Measurements from ENCODE around the gene CRMP1.

Gene CRMP1

DNA sequence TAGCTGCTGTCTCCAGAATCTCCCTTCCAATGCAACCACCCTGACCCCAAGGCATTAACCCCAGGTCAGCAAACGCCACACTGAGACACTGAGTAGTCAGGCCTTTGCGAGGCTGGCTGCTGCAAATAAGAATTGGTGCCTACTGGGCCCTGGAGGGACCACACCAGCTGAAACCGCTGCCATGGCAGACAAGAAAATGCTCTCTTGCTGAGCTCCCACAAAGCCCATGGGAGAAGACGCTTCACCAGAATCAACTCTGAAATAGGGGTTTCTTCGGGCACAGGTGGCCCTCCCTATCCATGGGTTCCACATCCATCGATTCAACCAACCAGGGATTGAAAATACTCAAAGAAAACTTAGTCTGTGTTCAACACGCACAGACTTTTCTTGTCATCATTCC, 26.7 kb upstream of the CRMP1 start:
- no peak for DNase-seq (ENCODE audit: low read depth, low spot score)

DNA sequence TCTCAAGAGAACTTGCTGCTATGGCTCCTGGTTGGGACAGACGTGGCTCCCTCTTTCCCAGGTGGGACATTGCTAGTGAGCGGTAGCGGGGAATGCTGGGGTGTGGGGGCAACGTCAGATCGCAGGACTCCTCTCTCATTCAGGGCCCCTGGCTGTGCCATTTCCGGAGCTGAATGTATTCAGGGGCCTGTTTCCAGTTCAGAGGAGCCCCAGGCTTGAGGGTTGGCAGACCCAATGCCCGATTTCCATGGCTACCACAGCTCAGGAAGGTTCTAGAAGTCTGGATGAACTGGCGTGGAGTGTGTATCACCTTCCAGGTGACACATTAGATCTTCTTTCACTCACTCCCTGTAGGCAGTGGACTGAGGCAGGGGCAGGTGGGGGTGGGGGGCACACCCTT, 26.2 kb upstream of the CRMP1 start:
- no peak for DNase-seq (ENCODE audit: low read depth, low spot score)

DNA sequence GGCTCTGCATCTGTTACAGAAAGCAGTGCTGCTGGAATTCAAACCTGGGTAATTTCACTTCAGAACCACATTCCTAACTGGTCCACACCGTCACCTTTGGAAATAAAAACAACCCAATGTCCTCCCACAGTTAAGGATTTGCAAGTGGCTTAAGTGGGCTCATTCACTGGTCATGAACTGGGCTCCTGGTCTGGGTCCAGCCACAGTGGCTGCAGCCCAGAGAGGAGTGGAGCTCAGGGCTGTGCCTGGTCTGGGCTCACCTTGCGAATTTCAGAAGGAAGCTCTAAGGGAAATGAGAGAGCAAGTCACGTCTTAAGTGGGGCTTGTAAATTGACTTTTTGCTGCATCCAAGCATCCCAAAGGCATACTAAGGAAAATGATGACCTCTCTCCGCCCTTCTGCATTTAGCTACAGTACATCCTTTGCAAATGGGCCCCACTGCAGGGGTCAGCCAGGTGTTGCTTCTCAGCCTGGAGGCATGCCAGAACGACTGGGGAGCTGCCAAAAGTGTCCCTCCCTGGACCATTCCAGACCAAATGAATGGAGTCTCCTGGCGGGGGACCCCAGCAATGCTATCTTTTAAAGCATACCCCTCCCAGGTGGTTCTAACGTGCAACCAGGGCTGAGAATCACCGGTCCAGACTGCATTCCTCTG, 25.6 kb upstream of the CRMP1 start:
- DNase-seq (ENCODE audit: low read depth, low spot score): no peak

DNA sequence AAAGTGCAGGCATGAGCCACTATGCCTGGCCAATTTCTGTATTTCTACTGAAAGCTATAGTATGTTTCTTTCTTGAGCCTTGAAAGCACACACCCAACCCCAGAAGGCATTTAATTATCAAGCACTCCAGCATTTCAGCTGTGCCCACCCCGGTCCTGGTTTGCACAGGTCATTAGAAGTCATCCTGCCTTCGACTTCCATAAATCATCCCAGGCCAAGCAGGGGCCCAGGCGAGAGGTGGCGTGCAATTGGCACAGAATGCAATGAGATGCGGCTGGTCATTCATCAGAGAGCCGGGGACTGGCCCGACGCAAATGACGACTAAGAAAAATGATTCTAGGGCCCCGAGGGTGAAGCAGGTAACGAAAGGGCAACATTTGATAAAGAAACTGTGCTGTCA, 24.8 kb upstream of the CRMP1 start:
- no peak for DNase-seq (ENCODE audit: low read depth, low spot score)

DNA sequence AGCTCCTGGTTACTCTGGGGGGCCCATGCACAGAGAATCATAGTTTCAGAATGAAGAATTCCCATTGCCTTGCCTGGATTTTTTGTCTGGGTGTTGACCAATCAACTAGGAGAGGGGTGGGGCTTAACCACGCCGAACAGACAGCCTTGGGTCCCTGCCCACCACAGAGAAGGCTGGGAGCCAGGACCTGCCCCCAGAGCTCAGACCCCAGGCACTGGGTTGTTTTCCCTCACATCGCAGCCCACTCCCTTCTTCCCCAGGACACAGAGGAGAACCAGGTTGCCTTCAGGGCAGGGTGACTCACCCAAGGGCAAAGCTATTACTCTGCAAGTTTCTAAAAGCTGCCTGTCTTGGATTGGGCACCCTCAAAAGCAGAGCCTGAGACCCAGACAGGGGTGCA, 23.3 kb upstream of the CRMP1 start:
- DNase-seq (ENCODE audit: low read depth, low spot score): no peak

DNA sequence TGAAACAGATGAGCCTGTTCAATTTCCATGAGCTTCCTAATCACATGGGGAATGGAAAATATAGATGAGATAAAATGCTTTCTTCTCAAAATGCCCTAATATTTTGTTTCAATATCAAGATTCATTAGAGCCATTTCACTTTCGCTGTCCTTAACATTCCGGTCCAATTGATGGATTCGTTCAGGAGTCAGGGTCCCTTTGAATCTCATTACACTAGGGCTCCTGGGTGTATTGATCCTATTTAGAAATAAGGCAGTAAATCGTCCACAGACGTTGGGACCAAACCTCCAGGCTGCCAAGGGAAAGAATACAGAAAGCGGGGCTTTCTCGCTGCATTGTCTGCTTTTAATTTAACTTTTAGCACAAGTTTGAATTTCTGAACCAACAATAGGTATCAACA, 20.6 kb upstream of the CRMP1 start:
- DNase-seq (ENCODE audit: low read depth, low spot score): no peak

DNA sequence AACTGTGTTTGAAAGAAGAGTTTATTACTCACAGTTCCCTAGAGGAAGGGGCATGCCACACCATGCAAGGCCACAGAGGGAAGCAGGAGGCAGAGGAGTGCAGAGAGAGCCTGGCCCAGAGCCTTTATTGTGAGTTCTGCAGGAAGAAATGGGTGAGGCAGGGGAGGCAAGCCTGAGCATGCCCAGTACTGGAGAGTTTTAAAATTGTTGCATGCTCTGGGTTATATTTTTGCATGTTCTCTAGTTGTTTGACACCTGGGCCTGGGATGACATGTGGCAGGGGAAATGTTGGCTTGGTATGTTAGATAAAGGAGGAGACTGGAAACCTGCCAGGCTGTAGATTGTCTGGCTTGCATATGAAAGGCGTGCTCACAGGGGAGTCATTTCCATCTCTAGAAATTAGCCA, 19.7 kb upstream of the CRMP1 start:
- no peak for DNase-seq (ENCODE audit: low read depth, low spot score)

DNA sequence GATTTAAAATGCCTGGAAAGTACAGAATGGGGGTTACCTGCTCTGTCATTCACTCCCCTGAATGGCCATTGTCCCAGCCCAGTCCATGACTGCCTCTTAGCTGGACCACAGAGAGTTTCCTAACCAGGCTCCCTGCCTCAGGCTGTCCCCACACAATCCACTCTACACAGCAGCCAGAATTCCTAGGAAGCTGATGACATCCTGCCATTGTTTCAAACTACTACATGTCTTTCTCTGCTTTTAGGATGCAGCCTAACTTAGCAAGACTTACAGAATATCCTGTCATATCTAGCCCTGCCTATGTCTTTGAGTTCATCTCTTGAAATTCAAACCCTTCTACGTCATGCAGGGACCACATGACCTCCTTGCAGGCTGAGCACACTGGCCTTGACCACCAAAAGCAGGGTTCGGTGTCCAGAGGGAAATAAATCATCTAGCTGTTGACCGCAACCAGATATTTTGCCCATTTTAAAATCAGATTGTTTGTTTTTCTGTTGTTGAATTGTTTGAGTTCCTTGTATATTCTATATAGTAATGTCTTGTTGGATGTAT, 16.1 kb upstream of the CRMP1 start:
- DNase-seq (ENCODE audit: low read depth, low spot score): no peak

DNA sequence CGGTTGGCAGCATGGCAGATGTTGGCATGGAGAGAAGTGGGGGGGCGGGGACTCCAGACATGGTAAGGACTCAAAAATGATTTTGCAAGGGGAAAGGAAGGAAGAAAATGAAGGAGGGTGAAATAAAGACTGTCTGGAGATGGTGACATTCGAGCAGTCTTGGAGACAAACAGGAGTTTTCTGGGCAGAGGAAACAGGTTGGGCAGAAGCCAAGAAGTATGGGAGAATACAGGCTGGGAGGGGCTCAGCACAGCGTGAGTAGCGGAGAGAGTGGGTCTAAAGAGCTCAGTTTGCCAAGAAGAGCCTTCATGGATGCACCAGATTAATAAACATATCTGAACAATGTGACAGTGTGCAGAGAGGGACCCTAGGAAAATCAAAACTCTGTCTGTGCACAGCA, 13.3 kb upstream of the CRMP1 start:
- no peak for DNase-seq (ENCODE audit: low read depth, low spot score)

DNA sequence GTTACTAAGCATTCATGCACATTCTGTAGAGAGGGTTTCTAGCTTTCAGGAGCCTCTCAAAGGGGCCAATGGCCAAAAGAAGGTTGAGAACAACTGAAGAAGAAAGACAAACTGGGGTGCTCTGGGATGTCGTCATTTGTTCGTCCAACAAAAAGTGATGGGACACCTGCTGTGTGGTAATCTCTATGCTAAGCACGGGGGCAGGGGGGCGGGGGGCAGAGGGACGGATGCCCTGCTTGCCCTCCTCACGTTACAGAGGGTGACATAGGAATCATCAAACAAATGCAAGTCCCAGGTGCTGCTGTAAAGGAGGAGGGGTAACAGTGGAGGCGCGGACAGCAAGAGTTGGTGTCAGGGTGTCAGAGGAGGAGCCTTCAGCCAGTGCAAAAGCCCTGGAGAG, 12.8 kb upstream of the CRMP1 start:
- DNase-seq (ENCODE audit: low read depth, low spot score): no peak

DNA sequence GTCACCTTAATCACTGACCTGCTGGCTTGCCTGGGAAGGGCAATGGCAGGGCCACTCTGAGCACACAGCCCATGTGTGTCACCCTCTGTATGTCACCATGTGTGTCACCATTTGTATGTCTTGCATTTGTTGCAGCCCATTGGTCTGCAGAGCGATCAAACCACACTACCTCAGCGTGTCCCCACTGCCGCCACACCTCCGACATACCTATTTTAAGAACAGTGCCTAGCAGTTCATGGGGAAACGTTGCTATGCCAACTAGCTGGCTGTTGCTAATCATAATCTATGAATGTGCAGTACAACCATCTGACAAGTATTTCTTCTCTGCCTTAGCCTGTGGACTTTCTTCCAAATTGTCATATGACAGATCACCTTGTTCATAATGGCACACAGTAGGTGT, 8.0 kb upstream of the CRMP1 start:
- no peak for DNase-seq (ENCODE audit: low read depth, low spot score)

DNA sequence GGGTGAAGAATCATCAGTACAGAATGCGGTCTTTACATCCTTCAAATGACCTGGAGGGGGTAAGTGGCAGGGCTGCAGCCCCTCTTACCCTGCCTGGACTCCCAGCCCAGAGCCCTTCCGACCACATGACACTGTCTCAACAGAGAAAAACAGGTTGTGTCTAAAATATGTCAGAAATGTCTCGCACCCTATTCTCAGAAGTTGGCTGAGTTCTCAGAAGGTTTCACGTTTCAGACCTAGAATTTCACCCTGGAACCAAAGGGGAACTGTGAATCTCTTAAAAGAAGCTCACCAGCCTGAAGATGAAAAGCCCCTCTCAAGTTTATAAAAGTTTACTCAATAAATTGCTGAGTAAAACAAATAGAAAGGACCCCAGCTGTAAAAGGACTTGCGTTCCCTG, 7.0 kb upstream of the CRMP1 start:
- DNase-seq (ENCODE audit: low read depth, low spot score): no peak

DNA sequence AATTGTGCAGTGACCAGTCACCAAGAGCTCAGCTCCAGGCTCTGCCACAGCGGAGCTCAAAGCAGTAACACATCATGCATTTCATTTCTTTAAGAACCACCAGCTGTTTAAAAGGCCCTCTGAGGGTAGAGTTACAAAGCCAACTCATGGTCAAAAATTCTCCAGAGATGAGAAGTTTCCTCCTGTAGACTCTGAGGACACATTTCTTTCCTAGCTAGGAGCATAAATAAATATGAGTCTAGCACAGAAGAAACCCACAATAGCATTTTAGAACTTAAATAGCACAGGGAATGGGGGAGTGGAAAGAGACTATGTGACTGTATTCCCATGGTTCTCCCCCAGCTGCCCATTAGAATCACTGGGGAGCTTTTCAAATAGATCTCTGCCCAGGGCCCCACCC, 6.5 kb upstream of the CRMP1 start:
- DNase-seq (ENCODE audit: low read depth, low spot score): no peak

DNA sequence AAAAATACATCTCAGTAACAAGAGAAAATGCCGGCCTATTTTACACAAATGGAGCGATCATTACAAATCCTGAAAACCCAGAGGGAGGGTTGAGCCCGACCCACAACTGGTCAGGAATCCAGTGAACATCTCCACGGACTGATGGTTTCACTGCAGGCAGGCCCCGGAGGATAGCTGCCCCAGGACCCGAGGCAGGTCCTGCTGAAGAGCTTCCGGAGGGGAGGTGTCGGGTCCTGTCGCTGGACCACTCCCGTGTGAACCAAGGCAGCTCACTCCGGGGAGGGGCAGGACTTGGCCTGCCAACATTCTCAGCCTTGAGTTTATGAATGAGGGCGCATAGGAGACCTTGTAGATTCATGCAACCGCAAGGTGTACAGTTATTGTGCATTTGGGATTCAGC, 4.8 kb upstream of the CRMP1 start:
- DNase-seq (ENCODE audit: low read depth, low spot score): no peak

DNA sequence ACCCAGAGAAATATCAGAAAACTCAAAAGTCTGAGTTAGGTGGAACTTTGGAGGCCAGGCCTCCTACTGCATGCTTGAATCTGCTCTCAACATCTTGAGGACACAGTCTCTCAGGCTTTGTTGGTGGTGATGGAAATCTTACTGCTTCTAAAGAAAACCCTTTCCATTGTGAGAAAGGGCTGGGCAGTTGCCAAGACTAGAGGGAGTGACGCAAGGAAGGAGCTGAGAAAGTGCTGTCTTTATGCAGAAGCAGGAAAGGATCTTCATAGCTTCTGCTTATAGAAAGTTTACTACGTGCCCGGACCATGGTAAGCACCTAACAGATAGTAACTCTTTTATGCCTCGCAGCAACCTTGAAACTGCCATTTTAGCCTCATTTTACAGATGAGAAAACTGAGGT, 2.4 kb upstream of the CRMP1 start:
- no peak for DNase-seq (ENCODE audit: low read depth, low spot score)

DNA sequence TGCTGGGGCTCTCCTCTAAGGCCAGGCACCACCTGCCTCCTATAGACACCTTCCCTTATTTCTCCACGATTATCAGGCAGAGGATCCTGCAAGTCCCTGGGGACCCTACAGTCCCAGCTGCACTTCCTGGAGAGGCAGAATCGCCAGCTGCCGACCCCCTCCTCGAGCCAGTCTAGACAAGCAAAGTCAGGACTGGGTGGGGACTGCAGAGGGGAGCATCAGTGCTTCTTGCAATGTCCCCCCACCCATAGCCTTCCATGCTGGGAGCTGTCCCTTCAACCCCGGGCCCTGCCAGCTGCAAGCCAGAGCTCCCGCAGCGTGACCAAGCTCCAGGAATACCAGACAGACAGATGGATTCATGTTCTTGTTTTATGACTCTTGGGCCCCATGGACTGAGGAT, 1.4 kb upstream of the CRMP1 start:
- no peak for DNase-seq (ENCODE audit: low read depth, low spot score)

DNA sequence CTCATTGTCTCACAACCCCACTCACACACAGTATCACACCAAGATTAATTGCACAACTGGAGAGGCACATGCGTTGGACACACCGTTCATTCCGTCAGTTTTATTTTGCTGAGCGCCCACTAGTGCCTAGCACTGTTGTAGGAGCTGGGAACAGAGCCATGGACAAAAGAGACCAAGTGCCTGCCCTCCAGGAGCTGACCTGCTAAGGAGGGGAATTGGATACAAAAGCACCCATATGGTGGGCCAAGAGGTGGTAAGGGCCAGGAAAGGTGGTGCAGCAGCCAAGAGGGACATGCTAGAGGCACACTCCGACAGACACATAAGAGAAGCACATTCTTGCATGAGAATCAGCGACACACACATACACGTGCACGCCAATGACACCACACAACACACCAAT, 705 bp upstream of the CRMP1 start:
- no peak for DNase-seq (ENCODE audit: low read depth, low spot score)

DNA sequence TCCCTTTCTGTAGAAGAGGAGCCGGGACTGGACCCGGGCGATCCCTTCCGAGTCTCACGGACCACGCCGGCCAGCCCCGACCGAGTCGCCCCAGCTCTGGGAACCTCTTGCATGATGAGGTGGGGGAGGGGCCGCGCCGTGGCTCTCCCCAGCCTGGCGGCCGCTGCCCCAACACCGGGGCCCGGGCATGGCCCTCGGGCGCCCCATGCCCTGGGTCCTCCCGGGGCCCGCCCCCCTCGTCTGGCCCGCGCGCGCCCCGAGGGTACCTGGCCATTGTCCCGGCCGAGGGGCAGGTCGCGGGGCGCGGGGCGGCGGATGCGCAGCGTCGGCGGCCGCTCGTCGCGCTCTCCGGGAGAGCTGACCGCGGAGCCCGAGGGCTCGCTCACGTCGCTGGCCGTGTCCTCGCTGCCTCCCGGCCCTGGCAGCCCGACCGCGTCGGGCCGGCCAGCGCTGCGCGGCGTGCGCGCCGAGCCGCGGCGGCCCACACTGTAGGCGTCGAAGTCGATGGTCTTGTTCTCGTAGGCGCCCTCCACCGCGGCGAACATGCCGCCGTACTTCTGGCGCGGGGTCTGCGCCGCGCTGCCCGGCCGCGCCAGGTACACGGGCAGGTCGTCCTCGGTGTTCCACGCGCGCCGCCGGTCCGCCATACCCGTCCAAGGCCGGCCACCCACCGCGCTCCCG, 423 bp downstream of the CRMP1 start:
- no peak for DNase-seq (ENCODE audit: low read depth, low spot score)

DNA sequence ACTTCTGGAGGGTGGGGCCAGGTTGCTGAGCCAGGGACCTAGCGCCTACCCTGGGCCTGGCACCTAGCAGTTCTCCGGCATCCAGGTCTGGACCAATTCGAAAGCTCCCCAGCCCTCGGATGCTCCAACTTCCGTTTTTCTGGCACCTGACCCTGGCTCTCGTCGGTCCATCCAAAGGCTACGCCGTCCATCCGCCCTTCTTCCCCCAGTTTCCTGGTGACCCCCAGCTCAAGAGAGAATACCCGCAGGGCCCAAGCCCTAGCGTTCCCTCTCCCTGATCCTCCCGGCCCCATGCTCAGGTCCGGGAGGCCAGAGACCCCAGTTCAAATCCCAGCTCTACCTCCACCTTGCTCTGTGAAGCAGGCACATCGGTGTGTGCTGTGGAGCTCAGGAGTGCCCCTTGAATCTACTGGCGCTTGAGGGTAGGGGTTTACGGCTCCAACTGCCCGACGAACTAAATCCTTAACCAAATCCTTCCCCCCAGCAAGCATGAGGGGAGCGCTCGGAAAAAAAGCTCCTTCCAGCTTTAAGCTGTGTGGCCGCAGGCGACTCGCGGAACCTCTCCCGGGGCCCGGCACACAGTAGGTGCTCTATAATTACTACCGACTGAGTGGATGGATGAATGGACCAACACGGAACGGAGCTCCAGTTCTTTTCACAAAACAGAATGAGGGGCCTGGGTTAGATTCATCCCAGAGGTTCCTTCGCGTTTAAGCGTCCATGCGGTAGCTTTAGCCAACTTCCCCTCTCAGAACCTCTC, 1.1 kb downstream of the CRMP1 start:
- no peak for DNase-seq (ENCODE audit: low read depth, low spot score)

DNA sequence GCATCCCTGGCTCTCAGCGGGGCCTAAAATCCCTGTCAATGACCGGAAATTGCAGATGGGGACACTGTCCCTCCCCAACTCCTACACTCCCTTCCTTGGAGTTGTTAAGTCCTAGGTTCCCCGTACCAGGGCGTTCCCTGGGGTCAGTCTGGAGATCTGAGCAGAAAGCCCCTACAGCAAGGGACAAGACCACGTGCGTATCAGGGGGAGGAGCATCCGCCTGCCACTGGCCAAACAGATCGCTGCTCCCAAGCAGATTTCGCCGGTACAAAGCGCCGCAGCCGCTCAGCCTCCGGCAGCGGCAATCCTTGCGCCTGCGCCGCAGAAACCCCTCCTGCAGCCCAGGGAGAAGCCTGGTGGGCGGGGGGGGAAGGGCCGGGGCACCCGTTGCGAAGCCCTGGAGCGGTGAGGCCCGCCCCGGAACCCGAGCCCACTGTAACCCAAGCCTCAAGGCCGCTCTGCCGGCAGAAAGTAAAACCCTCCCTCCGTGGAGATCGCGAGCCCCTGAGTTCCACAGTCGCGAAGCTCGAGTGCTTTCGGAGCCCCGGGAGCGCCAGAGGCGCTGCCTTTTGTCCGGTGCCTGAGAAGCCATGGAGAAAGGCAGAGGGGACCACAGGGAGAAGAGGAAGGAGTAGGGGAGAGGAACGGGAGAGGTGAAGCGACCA, 2.7 kb downstream of the CRMP1 start:
- DNase-seq (ENCODE audit: low read depth, low spot score): no peak

DNA sequence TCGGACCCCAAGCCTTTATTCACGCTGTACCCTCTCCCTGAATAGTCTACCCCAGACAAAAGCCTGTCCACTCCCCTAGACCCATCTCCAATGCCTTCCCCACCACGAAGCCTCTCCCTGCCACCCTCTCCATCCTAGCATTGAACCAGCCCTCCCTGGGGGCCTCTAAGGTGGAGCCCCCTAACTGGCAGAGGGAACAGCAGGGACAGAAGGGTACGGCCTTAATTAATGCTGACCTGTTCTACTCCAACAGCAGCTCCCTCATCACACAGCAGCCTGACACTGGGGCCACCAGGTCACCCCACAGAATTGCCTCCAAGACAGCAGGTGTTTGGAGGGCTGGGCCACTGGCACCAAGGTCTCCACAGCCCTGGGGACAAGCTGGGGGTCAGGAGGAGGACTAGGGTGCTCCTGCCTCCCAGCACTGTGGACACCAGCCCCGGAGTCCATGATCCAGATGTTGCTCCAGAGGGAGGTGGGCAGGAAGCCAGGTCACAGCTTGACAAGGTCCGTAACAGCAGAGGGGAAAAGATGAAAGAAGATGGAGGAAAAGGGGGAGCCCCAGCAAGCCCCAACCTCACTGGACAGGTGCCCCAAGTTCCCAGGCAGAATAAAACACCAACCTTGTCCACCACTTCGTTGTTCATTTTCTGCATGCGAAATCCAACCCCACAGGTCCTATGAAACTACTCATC, 3.7 kb downstream of the CRMP1 start:
- no peak for DNase-seq (ENCODE audit: low read depth, low spot score)

Measured in smooth muscle cell of the brain vasculature (primary cell).